Osteocyte (in vitro differentiated cells): ENCODE measurements around the gene DAAM1. TPM values are rescaled to one million over a fixed set of nuclear protein-coding genes. Genes with fewer than 3 reads are reported as not detected.

Experiments
- DNase-seq: peaks from one replicate; pipeline ENCODE4 v3.0.0; 2021; ENCODE audit warnings: mixed read lengths; ENCODE audit not compliant: unreplicated experiment; ENCODE audit errors: extremely low spot score
- H3K27ac Mint-ChIP-seq: one replicate; pipeline ENCODE4 v1.8.0; 2021; ENCODE audit warnings: mild to moderate bottlenecking, mixed read lengths; ENCODE audit not compliant: unreplicated experiment
- H3K27me3 Mint-ChIP-seq: one replicate; pipeline ENCODE4 v1.8.0; 2021; ENCODE audit warnings: mixed read lengths; ENCODE audit not compliant: unreplicated experiment
- H3K36me3 Mint-ChIP-seq: one replicate; pipeline ENCODE4 v1.8.0; 2021; ENCODE audit warnings: mixed read lengths; ENCODE audit not compliant: unreplicated experiment
- H3K4me1 Mint-ChIP-seq: one replicate; pipeline ENCODE4 v1.8.0; 2021; ENCODE audit warnings: mixed read lengths; ENCODE audit not compliant: unreplicated experiment
- H3K4me3 Mint-ChIP-seq: one replicate; pipeline ENCODE4 v1.8.0; 2021; ENCODE audit warnings: mild to moderate bottlenecking, moderate library complexity, mixed read lengths; ENCODE audit not compliant: unreplicated experiment
- H3K9me3 Mint-ChIP-seq: one replicate; pipeline ENCODE4 v1.8.0; 2021; ENCODE audit warnings: mixed read lengths; ENCODE audit not compliant: unreplicated experiment
- CTCF ChIP-seq: fragments of 200-600 bp; sonication (generic); IDR thresholded peaks from 2 replicates; pipeline ENCODE4 v1.5.0; 2021; ENCODE audit warnings: antibody characterized with exemption, mild to moderate bottlenecking, moderate library complexity
- total RNA-seq: library from RNA; stranded (reverse); gene quantifications from 2 replicates; pipeline ENCODE4 v1.2.1, GENCODE V29; 2021

The DAAM1 gene
- total RNA-seq, 1 donor from 2014 or later: 22.8 TPM

GRCh38 chr14:59148334-59148900, 40.0 kb upstream of the DAAM1 start:
- Mint-ChIP-seq H3K4me3 (no peak overlapping the region), H3K36me3 (no peaks in the 10 kb centered on the region), H3K27ac (no peak overlapping the region), H3K9me3 (no peaks in the 10 kb centered on the region), H3K27me3 (peaks cover 23% of the 10 kb centered on the region), H3K4me1 (no peaks in the 10 kb centered on the region)
- TF ChIP-seq CTCF: no peak
- no peak for DNase-seq

GRCh38 chr14:59150990-59151389, 37.5 kb upstream of the DAAM1 start:
- Mint-ChIP-seq H3K9me3 (no peaks in the 10 kb centered on the region), H3K27me3 (peaks cover 30% of the 10 kb centered on the region)
- no peak for DNase-seq

GRCh38 chr14:59154373-59154772, 34.1 kb upstream of the DAAM1 start:
- peaks cover 36% of the 10 kb centered on the region for H3K27me3 Mint-ChIP-seq
- no peak overlapping the region for H3K4me3 Mint-ChIP-seq
- no peak overlapping the region for H3K27ac Mint-ChIP-seq
- TF ChIP-seq CTCF: no peak
- no peak for DNase-seq
- H3K4me1 Mint-ChIP-seq: no peaks in the 10 kb centered on the region
- H3K9me3 Mint-ChIP-seq: no peaks in the 10 kb centered on the region
- H3K36me3 Mint-ChIP-seq: no peaks in the 10 kb centered on the region

More at GRCh38 chr14:59150990-59151389, 37.5 kb upstream of the DAAM1 start:
- no peak for TF ChIP-seq CTCF
- H3K36me3 Mint-ChIP-seq: no peaks in the 10 kb centered on the region
- H3K4me3 Mint-ChIP-seq: no peak overlapping the region
- H3K4me1 Mint-ChIP-seq: no peaks in the 10 kb centered on the region
- H3K27ac Mint-ChIP-seq: no peak overlapping the region

GRCh38 chr14:59155886-59156285, 32.6 kb upstream of the DAAM1 start:
- Mint-ChIP-seq H3K27me3 (peaks cover 35% of the 10 kb centered on the region), H3K4me1 (peaks cover 3% of the 10 kb centered on the region), H3K27ac (no peak overlapping the region), H3K36me3 (no peaks in the 10 kb centered on the region), H3K4me3 (no peak overlapping the region), H3K9me3 (no peaks in the 10 kb centered on the region)
- no peak for DNase-seq
- no peak for TF ChIP-seq CTCF

GRCh38 chr14:59159169-59159568, 29.3 kb upstream of the DAAM1 start:
- Mint-ChIP-seq H3K27ac (no peak overlapping the region), H3K4me1 (peaks cover 20% of the 10 kb centered on the region), H3K9me3 (no peaks in the 10 kb centered on the region), H3K36me3 (no peaks in the 10 kb centered on the region), H3K27me3 (peaks cover 28% of the 10 kb centered on the region), H3K4me3 (no peak overlapping the region)
- TF ChIP-seq CTCF: no peak
- no peak for DNase-seq
